ENCODE data around the gene THSD4.

Gene THSD4

DNA sequence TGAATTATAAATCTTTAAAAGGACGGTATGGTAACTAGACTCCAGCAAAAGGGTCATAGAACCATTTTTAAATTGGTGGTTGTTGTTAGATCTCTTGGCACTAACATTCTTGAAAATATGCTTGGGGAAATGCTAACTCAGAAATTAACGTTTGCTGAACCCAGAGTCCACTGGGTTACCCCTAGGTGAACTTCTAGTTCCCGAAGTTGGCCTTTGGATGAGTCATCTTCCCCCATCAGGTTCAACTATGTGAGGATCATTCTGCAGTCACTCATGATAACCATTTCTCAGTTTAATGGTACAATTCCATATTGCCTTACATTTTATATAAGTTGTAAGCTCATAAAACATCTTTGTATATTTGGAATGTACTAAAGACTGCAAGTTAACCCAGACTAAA lies 204.7 kb downstream of the THSD4 start:
- no peak for DNase-seq (ENCODE audit: insufficient read length)
- TF ChIP-seq POLR2AphosphoS5 (IDR thresholded peaks at IDR 0.05; ENCODE audit: low read depth, low read length) (no peak), TAF1 (IDR thresholded peaks at IDR 0.05; ENCODE audit: borderline replicate concordance, low read depth, low read length) (no peak), POLR2A (IDR thresholded peaks at IDR 0.05; ENCODE audit: low read depth, low read length) (no peak)
- no peak for FAIRE-seq

GRCh38 chr15:71323082-71323481 lies 207.8 kb downstream of the THSD4 start:
- no peak for DNase-seq (ENCODE audit: insufficient read length)
- TF ChIP-seq TAF1 (IDR thresholded peaks at IDR 0.05; ENCODE audit: borderline replicate concordance, low read depth, low read length) (no peak), POLR2A (IDR thresholded peaks at IDR 0.05; ENCODE audit: low read depth, low read length) (no peak), POLR2AphosphoS5 (IDR thresholded peaks at IDR 0.05; ENCODE audit: low read depth, low read length) (no peak)
- no peak for FAIRE-seq

DNA sequence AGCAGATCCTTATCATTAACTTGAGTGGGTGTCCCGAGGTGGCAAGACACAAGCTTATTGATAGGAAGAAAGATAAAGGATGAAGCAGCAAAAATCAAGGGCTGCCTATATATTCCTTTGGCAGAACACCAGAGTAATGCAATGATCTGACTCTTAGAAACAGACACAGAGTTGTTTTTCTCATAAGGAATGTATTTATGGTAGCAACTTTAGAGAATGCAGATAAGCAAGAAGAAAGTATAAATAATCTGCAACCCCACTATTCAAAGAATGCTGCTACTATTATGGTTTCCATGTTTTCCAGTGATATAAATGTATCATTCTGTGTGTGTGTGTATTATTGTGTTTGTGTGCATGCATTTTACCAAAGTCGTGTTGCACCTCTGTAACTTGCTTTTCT lies 208.3 kb downstream of the THSD4 start:
- no peak for FAIRE-seq

DNA sequence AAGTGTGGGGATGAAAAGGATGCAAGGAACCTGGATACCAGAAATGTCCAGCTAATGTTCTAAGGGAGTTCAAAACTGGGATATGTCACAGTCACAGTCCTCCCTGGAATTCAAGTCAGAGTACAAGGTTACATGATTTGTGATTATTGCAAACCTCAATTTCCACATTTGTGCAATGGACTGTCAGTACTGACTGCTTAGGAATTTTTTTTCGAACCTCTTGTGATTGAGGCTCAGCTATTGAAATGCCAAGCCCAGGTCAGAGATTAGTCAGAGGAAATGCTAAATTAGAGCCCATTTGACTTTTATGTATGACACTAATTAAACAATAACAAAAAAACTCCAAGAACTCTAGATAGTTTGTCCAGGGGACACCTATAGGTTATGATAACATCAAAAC lies 210.2 kb downstream of the THSD4 start:
- no peak for DNase-seq (ENCODE audit: insufficient read length)
- FAIRE-seq: no peak
- no peak for TF ChIP-seq POLR2AphosphoS5 (IDR thresholded peaks at IDR 0.05; ENCODE audit: low read depth, low read length)
- TF ChIP-seq TAF1 (IDR thresholded peaks at IDR 0.05; ENCODE audit: borderline replicate concordance, low read depth, low read length): no peak
- no peak for TF ChIP-seq POLR2A (IDR thresholded peaks at IDR 0.05; ENCODE audit: low read depth, low read length)

More for the DNA sequence above, 208.3 kb downstream of the THSD4 start:
- no peak for DNase-seq (ENCODE audit: insufficient read length)
- no peak for TF ChIP-seq POLR2AphosphoS5 (IDR thresholded peaks at IDR 0.05; ENCODE audit: low read depth, low read length)
- no peak for TF ChIP-seq TAF1 (IDR thresholded peaks at IDR 0.05; ENCODE audit: borderline replicate concordance, low read depth, low read length)
- no peak for TF ChIP-seq POLR2A (IDR thresholded peaks at IDR 0.05; ENCODE audit: low read depth, low read length)

GRCh38 chr15:71328453-71328852 lies 213.2 kb downstream of the THSD4 start:
- no peak for TF ChIP-seq POLR2AphosphoS5 (IDR thresholded peaks at IDR 0.05; ENCODE audit: low read depth, low read length)
- TF ChIP-seq TAF1 (IDR thresholded peaks at IDR 0.05; ENCODE audit: borderline replicate concordance, low read depth, low read length): no peak
- no peak for TF ChIP-seq POLR2A (IDR thresholded peaks at IDR 0.05; ENCODE audit: low read depth, low read length)
- DNase-seq (ENCODE audit: insufficient read length) (no peak), FAIRE-seq (no peak)

- DNase-seq (ENCODE audit: insufficient read length) (no peak), FAIRE-seq (no peak)
- TF ChIP-seq POLR2A (IDR thresholded peaks at IDR 0.05; ENCODE audit: low read depth, low read length) (no peak), POLR2AphosphoS5 (IDR thresholded peaks at IDR 0.05; ENCODE audit: low read depth, low read length) (no peak), TAF1 (IDR thresholded peaks at IDR 0.05; ENCODE audit: borderline replicate concordance, low read depth, low read length) (no peak)
These were observed 213.8 kb downstream of the THSD4 start for GRCh38 chr15:71329041-71329440.

DNA sequence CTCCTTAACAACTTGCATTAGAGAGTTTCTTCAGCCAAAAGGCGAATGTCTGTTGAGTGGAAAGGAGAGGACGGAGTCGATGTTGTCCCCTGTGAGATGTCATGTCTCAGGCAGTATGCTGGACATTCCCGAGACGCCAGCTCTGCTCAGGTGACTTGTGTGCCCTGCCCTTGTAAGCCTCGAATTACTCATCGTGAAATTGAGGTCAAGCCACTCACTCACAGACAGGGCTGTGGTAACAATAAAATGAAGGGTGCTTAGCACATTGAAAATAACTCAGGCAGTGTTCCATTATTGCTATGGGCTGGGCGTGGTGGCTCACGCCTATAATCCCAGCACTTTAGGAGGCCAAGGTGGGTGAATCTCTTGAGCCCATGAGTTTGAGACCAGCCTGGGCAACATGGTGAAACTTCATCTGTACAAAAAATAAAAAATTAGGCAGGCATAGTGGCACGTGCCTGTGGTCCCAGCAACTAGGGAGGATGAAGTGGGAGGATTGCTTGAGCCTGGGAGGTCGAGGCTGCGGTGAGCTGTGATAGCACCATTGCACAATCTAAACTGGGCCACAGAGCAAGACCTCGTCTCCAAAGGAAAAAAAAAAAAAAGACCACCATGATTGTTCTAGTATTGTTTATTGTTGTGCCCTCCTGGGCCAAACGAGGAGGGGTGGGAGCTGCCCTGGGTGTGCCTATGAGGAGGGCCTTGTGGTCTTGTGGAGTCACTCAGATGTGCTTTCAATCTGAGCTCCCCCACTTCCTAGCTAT lies 214.4 kb downstream of the THSD4 start:
- FAIRE-seq: no peak
- no peak for DNase-seq (ENCODE audit: insufficient read length)
- no peak for TF ChIP-seq POLR2AphosphoS5 (IDR thresholded peaks at IDR 0.05; ENCODE audit: low read depth, low read length)
- no peak for TF ChIP-seq POLR2A (IDR thresholded peaks at IDR 0.05; ENCODE audit: low read depth, low read length)
- no peak for TF ChIP-seq TAF1 (IDR thresholded peaks at IDR 0.05; ENCODE audit: borderline replicate concordance, low read depth, low read length)

DNA sequence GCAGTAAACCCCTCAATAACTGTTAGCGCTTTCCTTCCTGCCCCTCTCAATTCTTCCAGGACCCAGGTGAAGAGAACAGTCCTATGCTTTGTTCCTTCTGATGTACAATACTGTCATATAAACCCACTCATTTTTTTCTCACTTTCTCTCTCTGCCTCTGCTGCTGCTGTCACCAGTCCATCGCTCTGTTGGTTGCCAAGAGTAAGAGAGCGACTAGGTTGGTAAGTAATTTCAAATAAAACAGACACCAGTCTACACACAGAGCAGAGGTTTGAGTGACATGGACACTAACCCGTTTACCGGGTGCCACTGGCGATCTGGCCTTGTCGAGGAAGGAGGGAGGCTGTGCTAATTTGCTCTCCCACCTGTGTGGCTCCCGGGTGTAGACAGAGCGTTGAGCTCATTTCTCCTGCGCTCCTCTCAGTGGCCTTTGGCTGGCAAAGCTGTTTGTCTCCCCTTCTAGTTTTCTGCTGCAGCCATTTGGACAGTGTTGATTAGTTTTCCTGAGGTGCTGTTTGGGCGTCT lies 215.4 kb downstream of the THSD4 start:
- DNase-seq (ENCODE audit: insufficient read length) (no peak), FAIRE-seq (no peak)
- TF ChIP-seq POLR2AphosphoS5 (IDR thresholded peaks at IDR 0.05; ENCODE audit: low read depth, low read length) (no peak), POLR2A (IDR thresholded peaks at IDR 0.05; ENCODE audit: low read depth, low read length) (no peak), TAF1 (IDR thresholded peaks at IDR 0.05; ENCODE audit: borderline replicate concordance, low read depth, low read length) (no peak)

DNA sequence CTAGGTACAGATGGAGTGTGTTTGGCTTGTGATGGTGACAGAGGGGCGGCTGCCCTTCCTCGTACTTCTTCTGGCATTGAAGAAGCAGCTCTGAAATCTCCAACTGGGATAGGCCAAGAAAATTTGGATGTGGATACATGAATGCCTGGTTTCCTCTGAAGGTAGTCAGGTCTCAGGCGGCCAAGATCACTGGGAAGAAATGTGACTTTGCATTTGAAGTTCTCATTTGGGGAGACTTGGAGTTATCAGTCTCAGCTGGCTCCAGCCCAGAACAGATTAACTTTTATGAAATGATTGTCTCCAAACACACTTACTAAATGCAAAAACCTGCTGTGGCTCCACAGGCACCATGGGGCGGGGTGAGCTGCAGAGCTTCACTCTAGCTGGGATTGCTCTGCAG lies 215.9 kb downstream of the THSD4 start:
- no peak for TF ChIP-seq TAF1 (IDR thresholded peaks at IDR 0.05; ENCODE audit: borderline replicate concordance, low read depth, low read length)
- TF ChIP-seq POLR2AphosphoS5 (IDR thresholded peaks at IDR 0.05; ENCODE audit: low read depth, low read length): no peak
- TF ChIP-seq POLR2A (IDR thresholded peaks at IDR 0.05; ENCODE audit: low read depth, low read length): no peak

GRCh38 chr15:71332431-71333004 lies 217.2 kb downstream of the THSD4 start:
- no peak for FAIRE-seq

More for the DNA sequence above, 215.9 kb downstream of the THSD4 start:
- DNase-seq (ENCODE audit: insufficient read length): no peak
- no peak for FAIRE-seq

GRCh38 chr15:71333136-71333700 lies 217.9 kb downstream of the THSD4 start:
- no peak for FAIRE-seq
- TF ChIP-seq POLR2A (IDR thresholded peaks at IDR 0.05; ENCODE audit: low read depth, low read length) (no peak), TAF1 (IDR thresholded peaks at IDR 0.05; ENCODE audit: borderline replicate concordance, low read depth, low read length) (no peak), POLR2AphosphoS5 (IDR thresholded peaks at IDR 0.05; ENCODE audit: low read depth, low read length) (no peak)

More at GRCh38 chr15:71332431-71333004, 217.2 kb downstream of the THSD4 start:
- DNase-seq (ENCODE audit: insufficient read length): no peak
- TF ChIP-seq TAF1 (IDR thresholded peaks at IDR 0.05; ENCODE audit: borderline replicate concordance, low read depth, low read length) (no peak), POLR2AphosphoS5 (IDR thresholded peaks at IDR 0.05; ENCODE audit: low read depth, low read length) (no peak), POLR2A (IDR thresholded peaks at IDR 0.05; ENCODE audit: low read depth, low read length) (no peak)

More at GRCh38 chr15:71333136-71333700, 217.9 kb downstream of the THSD4 start:
- DNase-seq (ENCODE audit: insufficient read length): no peak
